A549 (cell line): ENCODE measurements around the gene ALDH1A3.

Source experiments
- CEBPB ChIP-seq, 2 experiments: fragments of >200 bp in 1 of 2; sonication (Bioruptor Twin) in 1 of 2; formaldehyde crosslinking in 1 of 2; IDR thresholded peaks; 2 replicates each; pipeline ENCODE4 v1.6.1; 2012 to 2016
- EP300 ChIP-seq, 2 experiments: fragments of >200 bp; sonication (Bioruptor Twin); formaldehyde crosslinking; IDR thresholded peaks; 2 replicates in 1 of 2; 3 replicates in 1 of 2; pipeline ENCODE4 v1.6.1; 2016 to 2017
- FOSB ChIP-seq: fragments of 250-450 bp; sonication (Bioruptor Pico); IDR thresholded peaks from 2 replicates; pipeline ENCODE4 v1.5.0; 2020; ENCODE audit warnings: mild to moderate bottlenecking, moderate library complexity
- POLR2A ChIP-seq: IDR thresholded peaks from 2 replicates; pipeline ENCODE4 v1.6.1; 2012; ENCODE audit warnings: mild to moderate bottlenecking, low read length
- RCOR1 ChIP-seq: fragments of 150-350 bp; IDR thresholded peaks from 2 replicates; pipeline ENCODE4 v1.6.1; 2014; ENCODE audit warnings: antibody characterized with exemption, low read length, low read depth
- SMC3 ChIP-seq: fragments of >200 bp; sonication (Bioruptor Twin); formaldehyde crosslinking; IDR thresholded peaks from 3 replicates; pipeline ENCODE4 v1.6.1; 2018; ENCODE audit warnings: inconsistent platforms
- ZNF302 ChIP-seq: fragments of 250-450 bp; sonication (Bioruptor Pico); IDR thresholded peaks from 2 replicates; pipeline ENCODE4 v1.9.0; 2021; ENCODE audit warnings: inconsistent platforms, mild to moderate bottlenecking, moderate library complexity
- TF ChIP-seq, protein P1 (sequence below): fragments of >200 bp; sonication (Bioruptor Twin); formaldehyde crosslinking; IDR thresholded peaks from 3 replicates; pipeline ENCODE4 v1.5.1; 2016
- TF ChIP-seq, protein P2 (sequence below): fragments of 200-600 bp; sonication (generic); IDR thresholded peaks from 2 replicates; pipeline ENCODE4 v1.6.1; 2016; ENCODE audit warnings: antibody characterized with exemption, mild to moderate bottlenecking, moderate library complexity
- TF ChIP-seq, protein P3 (sequence below): IDR thresholded peaks from 2 replicates; pipeline ENCODE4 v1.6.1; 2012

DNA sequence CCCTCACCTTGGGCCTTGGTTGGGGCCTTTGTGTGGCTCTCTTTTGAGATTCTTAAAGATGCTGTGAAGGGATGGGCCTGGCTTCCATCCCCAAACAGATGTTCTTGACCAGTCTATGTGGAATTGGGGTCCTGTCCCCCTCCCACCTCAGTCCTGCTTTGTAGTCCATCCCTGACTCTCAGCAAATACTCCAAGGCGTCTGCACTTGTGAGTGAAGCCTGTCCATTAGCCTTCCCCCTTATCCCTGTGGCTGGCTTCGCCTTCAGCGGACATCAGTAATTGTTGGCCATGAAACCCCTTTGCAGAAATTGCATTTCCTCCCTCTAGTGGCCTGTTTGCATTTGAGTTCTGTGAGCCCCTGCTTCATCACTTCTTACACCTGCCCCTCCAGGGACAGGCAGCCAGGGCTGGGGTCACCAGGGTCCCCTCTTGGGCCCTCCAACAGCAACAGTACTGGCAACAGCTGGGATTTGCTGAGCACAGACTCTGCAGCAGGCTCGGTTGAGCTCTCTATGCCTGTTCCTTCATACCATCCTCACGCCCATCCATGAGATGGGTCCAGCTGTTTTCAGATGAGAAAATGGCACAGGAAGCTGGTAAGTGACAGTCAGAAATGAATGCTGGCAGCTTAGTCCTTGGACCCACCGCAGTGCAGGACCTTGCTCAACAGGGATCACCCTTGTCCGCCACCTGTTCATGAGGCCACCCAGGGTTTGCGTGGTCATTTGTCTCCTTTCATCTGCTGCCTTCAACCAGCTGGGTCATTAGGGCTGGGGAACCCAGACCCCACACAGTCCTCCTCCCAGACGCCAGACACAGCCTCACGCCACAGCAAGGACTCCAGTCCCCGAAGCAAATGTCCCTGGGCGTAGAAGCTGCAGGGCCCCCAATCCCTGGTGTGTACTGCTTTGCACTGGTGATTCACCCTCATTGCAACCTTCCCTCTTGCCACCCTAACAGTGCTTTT is 30.6 kb downstream of the ALDH1A3 start:
- TF ChIP-seq, protein P1, sequence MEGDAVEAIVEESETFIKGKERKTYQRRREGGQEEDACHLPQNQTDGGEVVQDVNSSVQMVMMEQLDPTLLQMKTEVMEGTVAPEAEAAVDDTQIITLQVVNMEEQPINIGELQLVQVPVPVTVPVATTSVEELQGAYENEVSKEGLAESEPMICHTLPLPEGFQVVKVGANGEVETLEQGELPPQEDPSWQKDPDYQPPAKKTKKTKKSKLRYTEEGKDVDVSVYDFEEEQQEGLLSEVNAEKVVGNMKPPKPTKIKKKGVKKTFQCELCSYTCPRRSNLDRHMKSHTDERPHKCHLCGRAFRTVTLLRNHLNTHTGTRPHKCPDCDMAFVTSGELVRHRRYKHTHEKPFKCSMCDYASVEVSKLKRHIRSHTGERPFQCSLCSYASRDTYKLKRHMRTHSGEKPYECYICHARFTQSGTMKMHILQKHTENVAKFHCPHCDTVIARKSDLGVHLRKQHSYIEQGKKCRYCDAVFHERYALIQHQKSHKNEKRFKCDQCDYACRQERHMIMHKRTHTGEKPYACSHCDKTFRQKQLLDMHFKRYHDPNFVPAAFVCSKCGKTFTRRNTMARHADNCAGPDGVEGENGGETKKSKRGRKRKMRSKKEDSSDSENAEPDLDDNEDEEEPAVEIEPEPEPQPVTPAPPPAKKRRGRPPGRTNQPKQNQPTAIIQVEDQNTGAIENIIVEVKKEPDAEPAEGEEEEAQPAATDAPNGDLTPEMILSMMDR, result peak; percentile 19; the same call in 1 of the 3 replicates
- TF ChIP-seq POLR2A (no peak), CEBPB (IDR thresholded peaks at IDR 0.05) (no peak), RCOR1 (no peak), ZNF302 (no peak), FOSB (CRISPR knock-in tag) (no peak), EP300 (IDR thresholded peaks at IDR 0.05) (no peak), SMC3 (no peak)
- TF ChIP-seq, protein P2, sequence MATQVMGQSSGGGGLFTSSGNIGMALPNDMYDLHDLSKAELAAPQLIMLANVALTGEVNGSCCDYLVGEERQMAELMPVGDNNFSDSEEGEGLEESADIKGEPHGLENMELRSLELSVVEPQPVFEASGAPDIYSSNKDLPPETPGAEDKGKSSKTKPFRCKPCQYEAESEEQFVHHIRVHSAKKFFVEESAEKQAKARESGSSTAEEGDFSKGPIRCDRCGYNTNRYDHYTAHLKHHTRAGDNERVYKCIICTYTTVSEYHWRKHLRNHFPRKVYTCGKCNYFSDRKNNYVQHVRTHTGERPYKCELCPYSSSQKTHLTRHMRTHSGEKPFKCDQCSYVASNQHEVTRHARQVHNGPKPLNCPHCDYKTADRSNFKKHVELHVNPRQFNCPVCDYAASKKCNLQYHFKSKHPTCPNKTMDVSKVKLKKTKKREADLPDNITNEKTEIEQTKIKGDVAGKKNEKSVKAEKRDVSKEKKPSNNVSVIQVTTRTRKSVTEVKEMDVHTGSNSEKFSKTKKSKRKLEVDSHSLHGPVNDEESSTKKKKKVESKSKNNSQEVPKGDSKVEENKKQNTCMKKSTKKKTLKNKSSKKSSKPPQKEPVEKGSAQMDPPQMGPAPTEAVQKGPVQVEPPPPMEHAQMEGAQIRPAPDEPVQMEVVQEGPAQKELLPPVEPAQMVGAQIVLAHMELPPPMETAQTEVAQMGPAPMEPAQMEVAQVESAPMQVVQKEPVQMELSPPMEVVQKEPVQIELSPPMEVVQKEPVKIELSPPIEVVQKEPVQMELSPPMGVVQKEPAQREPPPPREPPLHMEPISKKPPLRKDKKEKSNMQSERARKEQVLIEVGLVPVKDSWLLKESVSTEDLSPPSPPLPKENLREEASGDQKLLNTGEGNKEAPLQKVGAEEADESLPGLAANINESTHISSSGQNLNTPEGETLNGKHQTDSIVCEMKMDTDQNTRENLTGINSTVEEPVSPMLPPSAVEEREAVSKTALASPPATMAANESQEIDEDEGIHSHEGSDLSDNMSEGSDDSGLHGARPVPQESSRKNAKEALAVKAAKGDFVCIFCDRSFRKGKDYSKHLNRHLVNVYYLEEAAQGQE, result no peak
- TF ChIP-seq, protein P3, sequence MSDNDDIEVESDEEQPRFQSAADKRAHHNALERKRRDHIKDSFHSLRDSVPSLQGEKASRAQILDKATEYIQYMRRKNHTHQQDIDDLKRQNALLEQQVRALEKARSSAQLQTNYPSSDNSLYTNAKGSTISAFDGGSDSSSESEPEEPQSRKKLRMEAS, result no peak
